ENCODE results near the gene CAMKMT.

The CAMKMT gene

GRCh38 chr2:44632931-44633689, 271.4 kb downstream of the CAMKMT start:
- Histone ChIP-seq H3K36me3 (ENCODE audit: control insufficient read depth, insufficient read depth, low read length, severe bottlenecking) (no peaks in the 10 kb centered on the region), H3K9me3 (ENCODE audit: control insufficient read depth, low read length) (peaks cover 19% of the 10 kb centered on the region), H3K4me1 (ENCODE audit: control insufficient read depth, insufficient read depth, low read length) (no peaks in the 10 kb centered on the region), H3K4me3 (ENCODE audit: low read length) (no peak overlapping the region), H3K27me3 (replicated peaks; ENCODE audit: control insufficient read depth, insufficient read depth, low read length) (no peaks in the 10 kb centered on the region), H3K9ac (ENCODE audit: low read length) (no peak overlapping the region)
- no peak for DNase-seq (ENCODE audit: low read depth)

- Histone ChIP-seq H3K36me3 (ENCODE audit: control insufficient read depth, insufficient read depth, low read length, severe bottlenecking) (no peaks in the 10 kb centered on the region), H3K27me3 (replicated peaks; ENCODE audit: control insufficient read depth, insufficient read depth, low read length) (no peaks in the 10 kb centered on the region), H3K9me3 (ENCODE audit: control insufficient read depth, low read length) (peaks cover 19% of the 10 kb centered on the region), H3K9ac (ENCODE audit: low read length) (no peak overlapping the region), H3K4me1 (ENCODE audit: control insufficient read depth, insufficient read depth, low read length) (no peaks in the 10 kb centered on the region), H3K4me3 (ENCODE audit: low read length) (no peak overlapping the region)
- no peak for DNase-seq (ENCODE audit: low read depth)
Measured at GRCh38 chr2:44635725-44636124, 274.0 kb downstream of the CAMKMT start.

- Histone ChIP-seq H3K4me3 (ENCODE audit: low read length) (no peak overlapping the region), H3K9ac (ENCODE audit: low read length) (no peak overlapping the region), H3K9me3 (ENCODE audit: control insufficient read depth, low read length) (peaks cover 6% of the 10 kb centered on the region), H3K36me3 (ENCODE audit: control insufficient read depth, insufficient read depth, low read length, severe bottlenecking) (no peaks in the 10 kb centered on the region), H3K4me1 (ENCODE audit: control insufficient read depth, insufficient read depth, low read length) (no peaks in the 10 kb centered on the region), H3K27me3 (replicated peaks; ENCODE audit: control insufficient read depth, insufficient read depth, low read length) (no peaks in the 10 kb centered on the region)
- DNase-seq (ENCODE audit: low read depth) = no peak
Measured at GRCh38 chr2:44638649-44639048, 276.9 kb downstream of the CAMKMT start.

- Histone ChIP-seq H3K4me3 (ENCODE audit: low read length) (no peak overlapping the region), H3K27me3 (replicated peaks; ENCODE audit: control insufficient read depth, insufficient read depth, low read length) (no peaks in the 10 kb centered on the region), H3K9ac (ENCODE audit: low read length) (no peak overlapping the region), H3K4me1 (ENCODE audit: control insufficient read depth, insufficient read depth, low read length) (no peaks in the 10 kb centered on the region), H3K9me3 (ENCODE audit: control insufficient read depth, low read length) (peaks cover 6% of the 10 kb centered on the region), H3K36me3 (ENCODE audit: control insufficient read depth, insufficient read depth, low read length, severe bottlenecking) (no peaks in the 10 kb centered on the region)
- DNase-seq (ENCODE audit: low read depth) = no peak
Measured at GRCh38 chr2:44639399-44639798, 277.7 kb downstream of the CAMKMT start.

GRCh38 chr2:44642123-44642857, 280.5 kb downstream of the CAMKMT start:
- Histone ChIP-seq H3K4me1 (ENCODE audit: control insufficient read depth, insufficient read depth, low read length) (peaks cover 5% of the 10 kb centered on the region), H3K9me3 (ENCODE audit: control insufficient read depth, low read length) (no peaks in the 10 kb centered on the region), H3K4me3 (ENCODE audit: low read length) (no peak overlapping the region), H3K9ac (ENCODE audit: low read length) (no peak overlapping the region), H3K36me3 (ENCODE audit: control insufficient read depth, insufficient read depth, low read length, severe bottlenecking) (no peaks in the 10 kb centered on the region), H3K27me3 (replicated peaks; ENCODE audit: control insufficient read depth, insufficient read depth, low read length) (no peaks in the 10 kb centered on the region)
- no peak for DNase-seq (ENCODE audit: low read depth)

GRCh38 chr2:44645937-44646336, 284.2 kb downstream of the CAMKMT start:
- H3K9me3 ChIP-seq (ENCODE audit: control insufficient read depth, low read length) = no peaks in the 10 kb centered on the region
- H3K36me3 ChIP-seq (ENCODE audit: control insufficient read depth, insufficient read depth, low read length, severe bottlenecking) = no peaks in the 10 kb centered on the region
- no peaks in the 10 kb centered on the region for H3K27me3 ChIP-seq (replicated peaks; ENCODE audit: control insufficient read depth, insufficient read depth, low read length)
- H3K9ac ChIP-seq (ENCODE audit: low read length) = no peak overlapping the region
- peaks cover 13% of the 10 kb centered on the region for H3K4me1 ChIP-seq (ENCODE audit: control insufficient read depth, insufficient read depth, low read length)
- DNase-seq (ENCODE audit: low read depth) = no peak
- no peak overlapping the region for H3K4me3 ChIP-seq (ENCODE audit: low read length)

GRCh38 chr2:44649381-44649780, 287.6 kb downstream of the CAMKMT start:
- Histone ChIP-seq H3K9ac (ENCODE audit: low read length) (no peak overlapping the region), H3K36me3 (ENCODE audit: control insufficient read depth, insufficient read depth, low read length, severe bottlenecking) (no peaks in the 10 kb centered on the region), H3K27me3 (replicated peaks; ENCODE audit: control insufficient read depth, insufficient read depth, low read length) (no peaks in the 10 kb centered on the region), H3K4me1 (ENCODE audit: control insufficient read depth, insufficient read depth, low read length) (peaks cover 13% of the 10 kb centered on the region), H3K9me3 (ENCODE audit: control insufficient read depth, low read length) (no peaks in the 10 kb centered on the region), H3K4me3 (ENCODE audit: low read length) (no peak overlapping the region)
- DNase-seq (ENCODE audit: low read depth) = peak; percentile 22

GRCh38 chr2:44650796-44651195, 289.0 kb downstream of the CAMKMT start:
- Histone ChIP-seq H3K36me3 (ENCODE audit: control insufficient read depth, insufficient read depth, low read length, severe bottlenecking) (no peaks in the 10 kb centered on the region), H3K4me3 (ENCODE audit: low read length) (no peak overlapping the region), H3K27me3 (replicated peaks; ENCODE audit: control insufficient read depth, insufficient read depth, low read length) (no peaks in the 10 kb centered on the region), H3K9me3 (ENCODE audit: control insufficient read depth, low read length) (no peaks in the 10 kb centered on the region), H3K4me1 (ENCODE audit: control insufficient read depth, insufficient read depth, low read length) (peaks cover 13% of the 10 kb centered on the region), H3K9ac (ENCODE audit: low read length) (no peak overlapping the region)
- no peak for DNase-seq (ENCODE audit: low read depth)

GRCh38 chr2:44651974-44652373, 290.2 kb downstream of the CAMKMT start:
- Histone ChIP-seq H3K9me3 (ENCODE audit: control insufficient read depth, low read length) (no peaks in the 10 kb centered on the region), H3K4me3 (ENCODE audit: low read length) (no peak overlapping the region), H3K36me3 (ENCODE audit: control insufficient read depth, insufficient read depth, low read length, severe bottlenecking) (no peaks in the 10 kb centered on the region), H3K9ac (ENCODE audit: low read length) (no peak overlapping the region), H3K4me1 (ENCODE audit: control insufficient read depth, insufficient read depth, low read length) (peaks cover 10% of the 10 kb centered on the region), H3K27me3 (replicated peaks; ENCODE audit: control insufficient read depth, insufficient read depth, low read length) (no peaks in the 10 kb centered on the region)
- no peak for DNase-seq (ENCODE audit: low read depth)

- Histone ChIP-seq H3K27me3 (replicated peaks; ENCODE audit: control insufficient read depth, insufficient read depth, low read length) (no peaks in the 10 kb centered on the region), H3K4me1 (ENCODE audit: control insufficient read depth, insufficient read depth, low read length) (peaks cover 8% of the 10 kb centered on the region), H3K36me3 (ENCODE audit: control insufficient read depth, insufficient read depth, low read length, severe bottlenecking) (no peaks in the 10 kb centered on the region), H3K4me3 (ENCODE audit: low read length) (no peak overlapping the region), H3K9me3 (ENCODE audit: control insufficient read depth, low read length) (no peaks in the 10 kb centered on the region), H3K9ac (ENCODE audit: low read length) (no peak overlapping the region)
- DNase-seq (ENCODE audit: low read depth) = no peak
Measured at GRCh38 chr2:44652701-44653100, 291.0 kb downstream of the CAMKMT start.

GRCh38 chr2:44655401-44655864, 293.7 kb downstream of the CAMKMT start:
- H3K36me3 ChIP-seq (ENCODE audit: control insufficient read depth, insufficient read depth, low read length, severe bottlenecking) = no peaks in the 10 kb centered on the region
- no peak overlapping the region for H3K9ac ChIP-seq (ENCODE audit: low read length)
- no peak overlapping the region for H3K4me3 ChIP-seq (ENCODE audit: low read length)
- no peaks in the 10 kb centered on the region for H3K27me3 ChIP-seq (replicated peaks; ENCODE audit: control insufficient read depth, insufficient read depth, low read length)
- no peaks in the 10 kb centered on the region for H3K4me1 ChIP-seq (ENCODE audit: control insufficient read depth, insufficient read depth, low read length)
- H3K9me3 ChIP-seq (ENCODE audit: control insufficient read depth, low read length) = no peaks in the 10 kb centered on the region
- DNase-seq (ENCODE audit: low read depth) = no peak
